GM19351 (cell line): ENCODE measurements around the gene TOX2.

ENCODE experiments used
- ATAC-seq: cut with Tn5 transposase; IDR thresholded peaks from one replicate; pipeline ENCODE4 v1.9.1; 2021; ENCODE audit warnings: mild to moderate bottlenecking, moderate library complexity; ENCODE audit not compliant: unreplicated experiment

The TOX2 gene

GRCh38 chr20:43938932-43939761 is 24.5 kb downstream of the TOX2 start:
- no peak for ATAC-seq

GRCh38 chr20:43939762-43940121 is 25.1 kb downstream of the TOX2 start:
- ATAC-seq: no peak

- no peak for ATAC-seq
Observed at GRCh38 chr20:43940518-43941225, 26.0 kb downstream of the TOX2 start.

GRCh38 chr20:43941476-43942200 is 27.0 kb downstream of the TOX2 start:
- ATAC-seq: peak; percentile 61

- ATAC-seq: peak; percentile 8
Observed at GRCh38 chr20:43942201-43942590, 27.5 kb downstream of the TOX2 start.

- ATAC-seq: peak; percentile 70
Observed at GRCh38 chr20:43942667-43943285, 28.1 kb downstream of the TOX2 start.

- ATAC-seq: no peak
Observed at GRCh38 chr20:43943725-43944124, 29.1 kb downstream of the TOX2 start.

- ATAC-seq: no peak
Observed at GRCh38 chr20:43944653-43945235, 30.1 kb downstream of the TOX2 start.

- ATAC-seq: no peak
Observed at GRCh38 chr20:43945391-43946205, 30.9 kb downstream of the TOX2 start.

GRCh38 chr20:43946206-43946491 is 31.5 kb downstream of the TOX2 start:
- ATAC-seq: no peak

- ATAC-seq: no peak
Observed at GRCh38 chr20:43946659-43947315, 32.1 kb downstream of the TOX2 start.

- no peak for ATAC-seq
Observed at GRCh38 chr20:43947316-43947710, 32.7 kb downstream of the TOX2 start.

- no peak for ATAC-seq
Observed at GRCh38 chr20:43948455-43948854, 33.8 kb downstream of the TOX2 start.

- ATAC-seq: no peak
Observed at GRCh38 chr20:43949248-43949647, 34.6 kb downstream of the TOX2 start.

GRCh38 chr20:43949741-43950618 is 35.3 kb downstream of the TOX2 start:
- peak; percentile 78 for ATAC-seq

GRCh38 chr20:43953919-43954592 is 39.4 kb downstream of the TOX2 start:
- ATAC-seq: no peak

- no peak for ATAC-seq
Observed at GRCh38 chr20:43954704-43955061, 40.0 kb downstream of the TOX2 start.

GRCh38 chr20:43955062-43955749 is 40.6 kb downstream of the TOX2 start:
- peak; percentile 75 for ATAC-seq
